Neural cell (in vitro differentiated cells): ENCODE results near the gene FBLN5.

Experiments
- EZH2 ChIP-seq: fragments of 200-600, 300-800 bp; shearing (Covaris generic), sonication (generic); IDR thresholded peaks from 2 replicates; pipeline ENCODE4 v1.6.1; 2014; ENCODE audit warnings: antibody characterized with exemption, low read length, borderline replicate concordance, mild to moderate bottlenecking; ENCODE audit not compliant: insufficient read depth, poor library complexity, severe bottlenecking
- RAD21 ChIP-seq: fragments of 450-650 bp; conservative IDR thresholded peaks from 2 replicates; pipeline ENCODE4 v1.6.1; 2014; ENCODE audit warnings: antibody characterized with exemption, mild to moderate bottlenecking, moderate library complexity

- TF ChIP-seq EZH2 = no peak
- TF ChIP-seq RAD21 = no peak
These were observed 86.4 kb downstream of the FBLN5 start for GRCh38 chr14:91861091-91861490.
